GM23338 (cell line): ENCODE results near the gene ELMOD3. TPM values are rescaled to one million over a fixed set of nuclear protein-coding genes. Genes with fewer than 3 reads are reported as not detected.

Experiments used
- ATAC-seq: fragments of 200-7000 bp; cut with Tn5 transposase; 3 replicates; pipeline ENCODE4 v1.9.1; 2020
- DNase-seq: peaks from one replicate; pipeline ENCODE4 v3.0.0-alpha.2; 2015; ENCODE audit warnings: low spot score
- H2AFZ ChIP-seq: fragments of 200-600 bp; sonication (generic); 2 replicates; pipeline ENCODE4 v1.8.0; 2016; ENCODE audit warnings: antibody characterized with exemption, mild to moderate bottlenecking, moderate library complexity
- H3F3A ChIP-seq: fragments of 200-600 bp; sonication (generic); replicated peaks from 2 replicates; pipeline ENCODE4 v1.8.0; 2017; ENCODE audit warnings: antibody characterized with exemption, mixed run types, low read depth
- H3K27ac ChIP-seq: fragments of 200-600 bp; sonication (generic); 2 replicates; pipeline ENCODE4 v1.6.1; 2016; ENCODE audit warnings: low read depth
- H3K27me3 ChIP-seq: fragments of 200-600 bp; sonication (generic); 2 replicates; pipeline ENCODE4 v1.8.0; 2016; ENCODE audit warnings: mild to moderate bottlenecking, mixed run types, moderate library complexity; ENCODE audit not compliant: insufficient read depth
- H3K36me3 ChIP-seq: fragments of 200-600 bp; sonication (generic); 2 replicates; pipeline ENCODE4 v1.8.0; 2016; ENCODE audit warnings: mild to moderate bottlenecking; ENCODE audit not compliant: insufficient read depth
- H3K4me1 ChIP-seq: fragments of 200-600 bp; sonication (generic); 2 replicates; pipeline ENCODE4 v1.8.0; 2016; ENCODE audit warnings: mild to moderate bottlenecking, moderate library complexity; ENCODE audit not compliant: insufficient read depth
- H3K4me2 ChIP-seq: fragments of 200-600 bp; sonication (generic); 2 replicates; pipeline ENCODE4 v1.7.1; 2017; ENCODE audit warnings: mixed run types
- H3K4me3 ChIP-seq: fragments of 200-600 bp; sonication (generic); 2 replicates; pipeline ENCODE4 v1.6.1; 2016; ENCODE audit warnings: mixed run types
- H3K79me2 ChIP-seq: fragments of 200-600 bp; sonication (generic); replicated peaks from 2 replicates; pipeline ENCODE4 v1.8.0; 2017; ENCODE audit warnings: mild to moderate bottlenecking; ENCODE audit not compliant: insufficient read depth
- H3K9me2 ChIP-seq: fragments of 200-600 bp; sonication (generic); 2 replicates; pipeline ENCODE4 v1.8.0; 2017; ENCODE audit not compliant: insufficient read depth
- H4K20me1 ChIP-seq: fragments of 200-600 bp; sonication (generic); replicated peaks from 2 replicates; pipeline ENCODE4 v1.8.0; 2017; ENCODE audit warnings: mild to moderate bottlenecking; ENCODE audit not compliant: insufficient read depth
- H3K27ac Mint-ChIP-seq: 2 replicates; pipeline ENCODE4 v1.8.0; 2020; ENCODE audit warnings: inconsistent platforms, mild to moderate bottlenecking, moderate library complexity, mixed read lengths
- H3K27me3 Mint-ChIP-seq: 3 replicates; pipeline ENCODE4 v1.8.0; 2022; ENCODE audit warnings: low read depth, mild to moderate bottlenecking, moderate library complexity, mixed read lengths, inconsistent platforms; ENCODE audit not compliant: insufficient read depth, poor library complexity
- H3K36me3 Mint-ChIP-seq: 3 replicates; pipeline ENCODE4 v1.8.0; 2021; ENCODE audit warnings: low read depth, mild to moderate bottlenecking, inconsistent platforms, moderate library complexity, mixed read lengths
- H3K4me1 Mint-ChIP-seq: 3 replicates; pipeline ENCODE4 v1.8.0; 2020; ENCODE audit warnings: mild to moderate bottlenecking, inconsistent platforms, mixed read lengths
- H3K4me3 Mint-ChIP-seq: 3 replicates; pipeline ENCODE4 v1.8.0; 2021; ENCODE audit warnings: moderate library complexity, mild to moderate bottlenecking, inconsistent platforms, mixed read lengths
- H3K9me3 Mint-ChIP-seq: 3 replicates; pipeline ENCODE4 v1.8.0; 2020; ENCODE audit warnings: moderate library complexity, mild to moderate bottlenecking, inconsistent platforms, mixed read lengths
- CREB1 ChIP-seq: fragments of 250-450 bp; sonication (Bioruptor Pico); IDR thresholded peaks from 2 replicates; pipeline ENCODE4 v1.5.0; 2020; ENCODE audit warnings: low read depth, mild to moderate bottlenecking, moderate library complexity
- CTCF ChIP-seq, 2 experiments: fragments of 200-600 bp in 1 of 2; sonication (generic) in 1 of 2; conservative IDR thresholded peaks; 2 replicates each; pipeline versions ENCODE4 v1.5.1 to v1.6.1; 2016 to 2017; ENCODE audit warnings: antibody characterized with exemption in 2 of 2, low read depth in 2 of 2, mild to moderate bottlenecking in 2 of 2, moderate library complexity in 1 of 2
- ETS1 ChIP-seq: IDR thresholded peaks from 2 replicates; pipeline ENCODE4 v1.6.1; 2016; ENCODE audit warnings: antibody characterized with exemption
- EZH2 ChIP-seq: fragments of 200-600 bp; sonication (generic); IDR thresholded peaks from one replicate; pipeline ENCODE4 v1.8.0; 2017; ENCODE audit warnings: antibody characterized with exemption, mild to moderate bottlenecking, low read depth; ENCODE audit not compliant: unreplicated experiment
- EZH2phosphoT487 ChIP-seq: fragments of 200-600 bp; sonication (generic); IDR thresholded peaks from one replicate; pipeline ENCODE4 v1.8.1; 2018; ENCODE audit warnings: antibody characterized with exemption; ENCODE audit not compliant: unreplicated experiment
- JUNB ChIP-seq: IDR thresholded peaks from one replicate; pipeline ENCODE4 v1.6.1; 2016; ENCODE audit warnings: antibody characterized with exemption; ENCODE audit not compliant: unreplicated experiment
- NANOG ChIP-seq: IDR thresholded peaks from 2 replicates; pipeline ENCODE4 v1.6.1; 2016; ENCODE audit warnings: antibody characterized with exemption, borderline replicate concordance
- POLR2AphosphoS5 ChIP-seq: IDR thresholded peaks from 2 replicates; pipeline ENCODE4 v1.6.1; 2016; ENCODE audit warnings: antibody characterized with exemption, low read depth
- REST ChIP-seq: IDR thresholded peaks from one replicate; pipeline ENCODE4 v1.6.1; 2018; ENCODE audit warnings: antibody characterized with exemption; ENCODE audit not compliant: unreplicated experiment
- STAT1 ChIP-seq: IDR thresholded peaks from one replicate; pipeline ENCODE4 v1.6.1; 2016; ENCODE audit warnings: antibody characterized with exemption; ENCODE audit not compliant: unreplicated experiment
- ZNF114 ChIP-seq: fragments of 250-450 bp; sonication (Bioruptor Pico); IDR thresholded peaks from 2 replicates; pipeline ENCODE4 v1.5.0; 2020; ENCODE audit warnings: mild to moderate bottlenecking, moderate library complexity
- ZNF331 ChIP-seq: fragments of 250-450 bp; sonication (Bioruptor Pico); IDR thresholded peaks from 2 replicates; pipeline ENCODE4 v1.5.0; 2020; ENCODE audit warnings: low read depth, mild to moderate bottlenecking, moderate library complexity
- ZNF462 ChIP-seq: fragments of 250-450 bp; sonication (Bioruptor Pico); IDR thresholded peaks from 2 replicates; pipeline ENCODE4 v1.5.0; 2020; ENCODE audit warnings: mild to moderate bottlenecking, moderate library complexity
- polyA plus RNA-seq: library from polyadenylated mRNA; unstranded; fragments of >200 nt; fragmentation: Nextera tagmentation; extraction: Ambion mirVana; gene quantifications from 2 replicates; pipeline ENCODE4 v1.2.1, GENCODE V29; 2016
- total RNA-seq: library from RNA; depleted of rRNA; stranded (reverse); fragments of >200 nt; shearing (Covaris generic); gene quantifications from 2 replicates; pipeline ENCODE4 v1.2.3, GENCODE V29; 2014

The ELMOD3 gene
- total and polyA plus RNA-seq, 2 experiments from 2014 or later: 8.6 to 8.9 TPM

DNA sequence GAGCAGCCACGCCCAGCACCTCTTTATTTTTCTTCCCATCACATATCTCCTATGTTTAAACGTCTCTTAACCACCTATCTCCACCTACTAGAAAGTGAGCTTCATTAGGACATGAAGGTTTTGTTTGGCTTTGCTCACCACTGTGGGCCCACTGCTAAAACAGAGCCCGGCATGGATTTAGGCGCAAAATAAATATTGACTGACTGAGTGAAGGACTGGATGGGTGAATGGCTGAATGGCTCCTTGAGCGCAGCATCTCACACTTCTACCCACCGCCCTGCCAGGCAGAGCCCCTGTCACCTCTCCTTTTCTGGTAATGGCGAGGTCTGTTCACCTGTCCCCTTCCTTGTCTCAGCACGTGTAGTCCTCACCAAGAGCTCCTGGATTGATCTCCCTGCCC lies 45.5 kb downstream of the ELMOD3 start:
- no peak overlapping the region for H3K4me3 Mint-ChIP-seq
- Histone ChIP-seq H3K27me3 (no peaks in the 10 kb centered on the region), H3K9me2 (no peaks in the 10 kb centered on the region), H3K4me3 (no peak overlapping the region), H2AFZ (no peak overlapping the region), H3K4me1 (peaks cover 1% of the 10 kb centered on the region; the same call in 1 of the 2 replicates), H3F3A (peaks cover 3% of the 10 kb centered on the region; the same call in 1 of the 2 replicates), H3K27ac (no peak overlapping the region), H3K36me3 (peaks cover 8% of the 10 kb centered on the region), H4K20me1 (no peaks in the 10 kb centered on the region), H3K79me2 (peaks cover 9% of the 10 kb centered on the region), H3K4me2 (no peak overlapping the region)
- H3K4me1 Mint-ChIP-seq: peaks cover 6% of the 10 kb centered on the region
- TF ChIP-seq STAT1 (no peak), REST (no peak), NANOG (no peak), POLR2AphosphoS5 (no peak), CTCF (conservative IDR thresholded peaks at IDR 0.05; ENCODE audit: low read depth in 2 of 2) (no peak), ZNF114 (no peak), EZH2phosphoT487 (no peak), JUNB (no peak), ZNF331 (CRISPR knock-in tag) (no peak), CREB1 (CRISPR knock-in tag) (no peak), EZH2 (no peak), ZNF462 (CRISPR knock-in tag) (no peak), ETS1 (no peak)
- DNase-seq: no peak
- peaks cover 5% of the 10 kb centered on the region for H3K27me3 Mint-ChIP-seq
- no peak for ATAC-seq
- no peak overlapping the region for H3K27ac Mint-ChIP-seq
- peaks cover 13% of the 10 kb centered on the region for H3K9me3 Mint-ChIP-seq
- H3K36me3 Mint-ChIP-seq: peaks cover 16% of the 10 kb centered on the region
